Progenitor cell of endocrine pancreas (in vitro differentiated cells): ENCODE results near the gene MAN1A1. TPM values are rescaled to one million over a fixed set of nuclear protein-coding genes. Genes with fewer than 3 reads are reported as not detected.

Source experiments
- DNase-seq: peaks from one replicate; pipeline ENCODE4 v3.0.0; 2021; ENCODE audit warnings: low spot score; ENCODE audit not compliant: unreplicated experiment
- H3K27ac Mint-ChIP-seq: 2 replicates; pipeline ENCODE4 v1.8.0; 2021; ENCODE audit warnings: mild to moderate bottlenecking, moderate library complexity, mixed read lengths
- H3K27me3 Mint-ChIP-seq: 2 replicates; pipeline ENCODE4 v1.8.0; 2021; ENCODE audit warnings: mixed read lengths
- H3K36me3 Mint-ChIP-seq: 2 replicates; pipeline ENCODE4 v1.8.0; 2022; ENCODE audit warnings: mixed read lengths; ENCODE audit not compliant: insufficient read depth
- H3K4me1 Mint-ChIP-seq: 2 replicates; pipeline ENCODE4 v1.8.0; 2021; ENCODE audit warnings: low read depth, mixed read lengths
- H3K4me3 Mint-ChIP-seq: 2 replicates; pipeline ENCODE4 v1.8.0; 2021; ENCODE audit warnings: low read depth, mild to moderate bottlenecking, moderate library complexity, mixed read lengths
- H3K9me3 Mint-ChIP-seq: 2 replicates; pipeline ENCODE4 v1.8.0; 2021; ENCODE audit warnings: low read depth, mixed read lengths
- total RNA-seq: library from RNA; stranded (reverse); gene quantifications from 2 replicates; pipeline ENCODE4 v1.2.1, GENCODE V29; 2021
- TF ChIP-seq, protein P1 (sequence below): fragments of 200-600 bp; sonication (generic); IDR thresholded peaks from one replicate; pipeline ENCODE4 v1.5.0; 2021; ENCODE audit warnings: antibody characterized with exemption, mild to moderate bottlenecking; ENCODE audit not compliant: unreplicated experiment

Gene MAN1A1
- total RNA-seq, 1 donor from 2014 or later, result 27.6 TPM

DNA sequence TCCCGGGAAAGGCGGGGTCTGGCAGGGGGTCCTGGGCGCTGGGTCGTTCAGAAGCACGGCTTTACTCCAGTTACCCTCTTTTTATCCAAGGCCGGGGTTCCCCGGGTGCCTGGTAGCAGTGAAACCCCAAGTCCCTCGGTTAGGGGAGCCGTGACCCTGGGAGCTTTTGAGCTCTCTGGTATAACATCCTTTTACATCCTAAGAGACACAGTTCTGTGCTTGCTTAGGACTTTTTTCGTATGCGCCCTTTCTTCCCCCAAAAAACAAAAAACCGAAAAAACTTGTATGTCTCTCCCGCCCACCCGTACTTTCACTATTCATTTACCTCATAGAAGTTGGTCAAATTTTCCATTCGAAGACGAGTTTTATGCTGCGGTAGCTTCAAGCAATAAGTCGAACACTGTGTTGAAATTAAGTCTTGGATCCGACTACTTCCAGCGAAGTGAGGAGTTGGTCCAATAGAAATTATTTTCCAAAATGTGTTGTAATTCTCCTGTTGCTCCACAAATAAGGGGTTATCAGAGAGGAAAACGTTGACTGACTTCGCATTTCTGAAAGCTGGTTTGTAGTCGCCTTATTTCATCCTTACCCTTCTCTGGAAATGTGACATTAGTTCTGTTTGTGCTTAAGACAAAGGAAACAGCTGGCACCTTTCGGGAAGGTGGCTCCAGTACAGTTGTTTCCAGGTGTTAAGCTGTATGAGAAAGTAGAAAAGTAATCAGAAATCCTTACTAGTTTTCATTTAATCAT is 816 bp upstream of the MAN1A1 start:
- no peak for DNase-seq
- no peaks in the 10 kb centered on the region for H3K36me3 Mint-ChIP-seq
- peaks cover 16% of the 10 kb centered on the region for H3K4me1 Mint-ChIP-seq
- H3K9me3 Mint-ChIP-seq, result no peaks in the 10 kb centered on the region
- peak overlapping the region; percentile 18 for H3K27ac Mint-ChIP-seq
- H3K4me3 Mint-ChIP-seq, result peak overlapping the region; percentile 81
- TF ChIP-seq, protein P1, sequence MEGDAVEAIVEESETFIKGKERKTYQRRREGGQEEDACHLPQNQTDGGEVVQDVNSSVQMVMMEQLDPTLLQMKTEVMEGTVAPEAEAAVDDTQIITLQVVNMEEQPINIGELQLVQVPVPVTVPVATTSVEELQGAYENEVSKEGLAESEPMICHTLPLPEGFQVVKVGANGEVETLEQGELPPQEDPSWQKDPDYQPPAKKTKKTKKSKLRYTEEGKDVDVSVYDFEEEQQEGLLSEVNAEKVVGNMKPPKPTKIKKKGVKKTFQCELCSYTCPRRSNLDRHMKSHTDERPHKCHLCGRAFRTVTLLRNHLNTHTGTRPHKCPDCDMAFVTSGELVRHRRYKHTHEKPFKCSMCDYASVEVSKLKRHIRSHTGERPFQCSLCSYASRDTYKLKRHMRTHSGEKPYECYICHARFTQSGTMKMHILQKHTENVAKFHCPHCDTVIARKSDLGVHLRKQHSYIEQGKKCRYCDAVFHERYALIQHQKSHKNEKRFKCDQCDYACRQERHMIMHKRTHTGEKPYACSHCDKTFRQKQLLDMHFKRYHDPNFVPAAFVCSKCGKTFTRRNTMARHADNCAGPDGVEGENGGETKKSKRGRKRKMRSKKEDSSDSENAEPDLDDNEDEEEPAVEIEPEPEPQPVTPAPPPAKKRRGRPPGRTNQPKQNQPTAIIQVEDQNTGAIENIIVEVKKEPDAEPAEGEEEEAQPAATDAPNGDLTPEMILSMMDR, result no peak
- H3K27me3 Mint-ChIP-seq, result peaks cover 4% of the 10 kb centered on the region

DNA sequence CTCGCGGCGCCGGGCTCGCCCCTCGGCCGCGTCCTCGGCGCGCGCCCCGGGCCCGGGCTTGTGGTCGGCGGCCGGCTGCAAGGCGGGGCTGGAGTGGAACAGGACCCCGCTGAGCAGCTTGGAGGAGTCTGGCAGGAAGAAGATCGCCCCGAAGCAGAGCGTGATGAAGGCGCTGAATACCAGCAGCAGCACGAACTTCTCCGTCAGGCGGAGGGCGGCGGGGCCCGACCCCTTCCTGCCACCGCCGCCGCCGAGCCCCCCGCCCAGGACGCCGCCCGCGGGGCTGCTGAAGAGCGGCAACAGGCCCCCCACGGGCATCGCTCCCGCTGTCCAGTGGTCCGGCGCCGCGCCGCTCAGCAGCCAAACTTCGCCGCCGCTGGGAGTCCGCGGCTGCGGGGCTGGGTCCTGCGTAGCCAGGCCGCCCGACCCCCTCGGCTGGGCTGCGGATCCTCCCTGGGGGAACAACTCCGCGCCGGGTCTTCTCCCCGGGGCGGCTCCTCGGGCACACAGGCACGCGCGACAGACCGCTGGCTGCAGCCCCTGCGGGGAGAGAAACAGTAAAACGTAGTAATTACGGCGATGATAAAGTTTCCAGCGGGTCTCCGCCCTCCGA is 707 bp downstream of the MAN1A1 start:
- Mint-ChIP-seq H3K27me3 (peaks cover 4% of the 10 kb centered on the region), H3K36me3 (no peaks in the 10 kb centered on the region), H3K4me3 (peak overlapping the region; percentile 81), H3K9me3 (no peaks in the 10 kb centered on the region), H3K27ac (no peak overlapping the region), H3K4me1 (peaks cover 17% of the 10 kb centered on the region)
- TF ChIP-seq, protein P1, result no peak
- DNase-seq, result peak; percentile 23

DNA sequence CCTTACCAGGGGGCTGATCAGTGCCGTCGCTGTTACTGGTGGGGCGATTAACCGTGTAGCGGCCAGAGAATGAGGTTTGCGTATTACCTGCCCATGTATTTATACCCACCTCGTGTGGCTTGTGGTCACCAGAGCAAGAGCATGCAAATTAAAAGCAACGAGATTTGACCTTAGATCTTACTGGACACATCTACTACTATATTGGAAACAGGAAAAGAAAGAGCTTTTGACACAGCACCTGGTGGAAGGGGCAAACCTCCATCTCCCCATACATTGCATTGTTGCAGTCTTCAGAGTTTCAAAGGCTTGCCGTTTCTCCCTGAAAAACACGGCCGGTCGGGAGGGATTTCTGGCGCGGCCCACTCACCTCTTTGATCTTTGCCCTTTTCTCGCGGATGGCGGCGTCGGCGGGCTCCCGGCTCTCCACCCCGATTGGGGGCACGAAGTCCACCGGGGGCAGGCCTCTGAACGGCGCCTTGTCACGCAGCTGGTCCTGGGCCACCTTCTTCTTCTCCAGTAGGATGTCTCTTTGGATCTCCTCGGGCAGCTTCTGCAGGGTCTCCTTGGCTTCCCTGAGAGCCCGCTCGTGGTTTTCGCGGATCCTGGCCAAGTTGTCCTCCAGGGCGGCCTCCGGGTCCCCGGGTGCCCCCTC is 1.3 kb downstream of the MAN1A1 start:
- TF ChIP-seq, protein P1, result no peak
- Mint-ChIP-seq H3K9me3 (no peaks in the 10 kb centered on the region), H3K27me3 (peaks cover 4% of the 10 kb centered on the region), H3K4me3 (peak overlapping the region; percentile 81), H3K36me3 (no peaks in the 10 kb centered on the region), H3K4me1 (peaks cover 17% of the 10 kb centered on the region), H3K27ac (peak overlapping the region; percentile 85)
- DNase-seq, result peak; percentile 20

DNA sequence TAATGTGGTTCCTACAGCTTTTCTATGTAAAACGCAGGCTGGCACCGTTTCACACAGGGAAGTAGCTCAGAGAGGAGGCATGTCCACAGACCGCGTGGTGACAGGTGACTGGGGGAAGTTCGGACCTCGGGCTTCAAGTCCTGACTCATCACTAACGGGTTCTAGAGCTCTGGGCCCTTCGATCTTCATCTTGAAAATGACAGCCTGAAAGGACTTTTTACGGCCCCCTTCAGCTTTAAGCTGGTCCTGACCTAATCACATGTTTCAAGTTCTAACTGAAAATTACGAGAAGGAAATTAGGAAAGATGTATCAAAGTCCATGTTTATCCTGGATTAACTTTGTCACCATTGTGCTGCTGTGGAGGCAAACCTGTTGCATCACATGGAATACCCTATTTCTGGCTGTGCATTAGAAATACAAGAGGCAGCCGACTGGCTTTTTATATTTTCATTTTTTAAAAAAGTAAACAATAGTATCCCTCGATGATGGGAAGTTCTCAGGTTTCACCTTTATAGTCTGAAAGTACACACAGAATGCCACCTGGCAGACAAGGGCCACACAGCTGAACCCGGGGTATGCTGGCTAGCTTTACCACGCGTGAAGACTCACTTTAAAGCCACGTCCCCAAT is 2.0 kb downstream of the MAN1A1 start:
- DNase-seq, result no peak
- Mint-ChIP-seq H3K9me3 (no peaks in the 10 kb centered on the region), H3K27ac (peak overlapping the region; percentile 85), H3K36me3 (no peaks in the 10 kb centered on the region), H3K4me1 (peaks cover 17% of the 10 kb centered on the region), H3K27me3 (peaks cover 4% of the 10 kb centered on the region), H3K4me3 (peak overlapping the region; percentile 81)
- TF ChIP-seq, protein P1, result no peak

DNA sequence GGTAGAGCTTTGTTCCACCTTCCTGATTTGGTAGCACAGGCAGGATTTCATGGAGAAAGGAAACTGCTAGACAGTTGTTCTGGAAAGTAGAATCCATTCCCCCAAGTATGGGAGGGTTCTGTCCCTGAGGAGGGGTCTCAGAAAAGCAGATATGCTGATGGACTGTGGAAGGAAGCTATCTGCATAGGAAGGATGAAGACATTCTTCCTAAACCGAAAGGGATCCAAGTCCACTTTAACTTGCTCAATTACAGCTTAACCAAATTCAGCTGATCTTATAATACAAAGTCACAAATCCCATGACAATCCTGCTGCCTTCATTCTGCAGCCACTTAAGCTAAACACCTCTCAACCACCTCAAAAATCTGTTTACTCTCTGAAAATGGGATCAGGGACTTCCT is 2.6 kb downstream of the MAN1A1 start:
- Mint-ChIP-seq H3K4me3 (peak overlapping the region; percentile 81), H3K9me3 (no peaks in the 10 kb centered on the region), H3K4me1 (peaks cover 17% of the 10 kb centered on the region)

More for the DNA sequence above, 2.6 kb downstream of the MAN1A1 start:
- TF ChIP-seq, protein P1, result no peak
- Mint-ChIP-seq H3K36me3 (no peaks in the 10 kb centered on the region), H3K27ac (no peak overlapping the region), H3K27me3 (peaks cover 4% of the 10 kb centered on the region)
- no peak for DNase-seq
